ENCODE data around the gene WWC1.

DNA sequence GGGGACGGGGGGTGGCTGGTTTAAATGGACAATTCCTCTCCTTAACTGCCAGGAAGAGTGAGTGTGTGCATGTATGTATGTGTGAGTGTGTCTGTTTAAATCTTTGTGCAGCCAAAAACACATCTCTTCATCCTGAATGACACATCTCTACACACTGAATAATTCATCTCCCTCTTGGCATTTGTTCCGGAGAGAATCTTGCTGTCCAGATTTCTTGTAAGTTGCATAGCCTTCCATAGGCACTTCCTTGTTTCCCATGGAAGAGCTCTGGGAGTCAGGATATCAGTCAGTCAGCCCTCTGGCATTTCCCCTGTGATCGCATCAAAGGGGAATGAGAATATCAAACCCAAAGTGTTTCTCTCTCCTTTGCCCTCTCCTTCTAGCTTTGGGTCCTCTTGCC lies 74.7 kb downstream of the WWC1 start:
- TF ChIP-seq POLR2AphosphoS5 (IDR thresholded peaks at IDR 0.05; ENCODE audit: control insufficient read depth, insufficient read depth, low read depth, low read length) (no peak), ZBTB2 (IDR thresholded peaks at IDR 0.05) (no peak), KDM1A (IDR thresholded peaks at IDR 0.05) (no peak), BCL6 (CRISPR knock-in tag; IDR thresholded peaks at IDR 0.05) (no peak), CREB3L1 (IDR thresholded peaks at IDR 0.05; ENCODE audit: borderline replicate concordance, low read depth) (no peak), PTTG1 (tag; IDR thresholded peaks at IDR 0.05; ENCODE audit: low read depth) (no peak), ZBTB17 (CRISPR knock-in tag; IDR thresholded peaks at IDR 0.05) (no peak), CREB1 (IDR thresholded peaks at IDR 0.05) (no peak), CREB1 (CRISPR knock-in tag; IDR thresholded peaks at IDR 0.05) (no peak), CTCF (IDR thresholded peaks at IDR 0.05 in 2 of 3, conservative IDR thresholded peaks at IDR 0.05 in 1 of 3; ENCODE audit: insufficient read depth in 2 of 3, low read depth in 1 of 3, low read length in 3 of 3) (no peak), FOXA1 (IDR thresholded peaks at IDR 0.05; ENCODE audit: borderline replicate concordance) (no peak)

All from K562 (cell line).